ENCODE data around the gene EPB41L3. TPM values are rescaled to one million over a fixed set of nuclear protein-coding genes. Genes with fewer than 3 reads are reported as not detected.

Gene EPB41L3
- total RNA-seq, 1 experiment from 2014 or later: 0.36 TPM

DNA sequence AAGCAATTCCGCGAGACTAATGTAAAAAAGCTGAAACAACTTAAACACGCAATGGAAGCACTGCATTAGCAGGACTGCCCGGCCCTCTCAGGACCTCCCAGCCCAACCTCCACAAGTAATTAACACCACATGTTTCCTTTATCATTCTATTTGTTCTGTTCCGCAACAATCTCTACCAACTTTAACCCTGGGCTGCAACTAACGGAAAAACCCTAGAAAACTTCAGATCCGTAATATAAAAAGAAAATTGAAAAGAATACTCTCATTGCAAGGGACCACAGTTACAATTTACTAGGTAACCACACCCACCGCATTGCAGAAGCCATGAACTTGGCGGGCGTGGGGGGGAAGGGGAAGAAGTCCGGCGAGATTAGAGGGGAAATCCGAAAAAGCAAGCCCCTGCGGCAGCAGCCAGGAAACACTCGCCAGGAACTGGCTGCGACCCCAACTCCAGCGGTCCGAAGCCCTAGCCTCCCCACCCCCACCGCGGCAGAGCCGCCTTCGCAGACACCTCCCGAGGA lies 1.2 kb downstream of the EPB41L3 start:
- intact Hi-C loops (cut with micrococcal nuclease; ENCODE audit: unreplicated experiment): no loop called here
- POLR2A ChIA-PET: no interaction called here

DNA sequence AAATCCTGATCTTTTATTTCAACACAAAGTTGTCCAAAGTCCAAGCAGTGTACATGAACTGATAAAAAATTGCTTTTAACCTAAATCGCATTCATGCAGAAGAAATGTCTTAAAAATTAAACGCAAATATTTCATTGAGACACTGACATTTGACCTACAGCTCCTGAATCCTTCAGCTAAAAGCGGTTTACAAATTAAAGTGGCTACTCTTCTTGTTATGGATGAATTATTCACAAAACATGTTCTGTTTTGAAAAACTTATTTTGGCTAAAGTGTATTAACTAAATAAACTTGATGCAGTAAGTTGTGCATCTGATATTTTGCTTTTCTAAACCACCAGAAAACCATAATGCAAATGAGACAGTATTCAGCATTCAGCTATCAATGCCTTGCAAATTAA lies 2.2 kb downstream of the EPB41L3 start:
- intact Hi-C loops (cut with micrococcal nuclease; ENCODE audit: unreplicated experiment) (no loop called here), in situ Hi-C loops (cut with HindIII; ENCODE audit: low pct_unique_long_range_greater_than_20kb, low sequenced_read_pairs) (no loop called here)
- DNase-seq (ENCODE audit: low read depth, low spot score) (no peak), ATAC-seq (no peak)
- POLR2A ChIA-PET: no interaction called here
- Histone ChIP-seq H3K4me1 (ENCODE audit: control insufficient read depth, insufficient read depth, low read length) (no peaks in the 10 kb centered on the region), H3K4me3 (ENCODE audit: low read depth in 2 of 2, low read length in 2 of 2) (no peak overlapping the region), H3K27me3 (ENCODE audit: control insufficient read depth, insufficient read depth, low read length) (no peaks in the 10 kb centered on the region; the same call in 1 of the 2 replicates), H3K36me3 (ENCODE audit: control insufficient read depth, insufficient read depth, low read length) (no peaks in the 10 kb centered on the region), H3K27ac (ENCODE audit: low read length) (no peak overlapping the region), H3K9me3 (ENCODE audit: control insufficient read depth, insufficient read depth, low read depth, low read length) (no peaks in the 10 kb centered on the region)
- TF ChIP-seq SIN3A (IDR thresholded peaks at IDR 0.05; ENCODE audit: borderline replicate concordance, insufficient read depth, low read depth, low read length) (no peak), POLR2AphosphoS5 (IDR thresholded peaks at IDR 0.05; ENCODE audit: low read depth, low read length) (no peak)
- TF ChIP-seq, protein P1, sequence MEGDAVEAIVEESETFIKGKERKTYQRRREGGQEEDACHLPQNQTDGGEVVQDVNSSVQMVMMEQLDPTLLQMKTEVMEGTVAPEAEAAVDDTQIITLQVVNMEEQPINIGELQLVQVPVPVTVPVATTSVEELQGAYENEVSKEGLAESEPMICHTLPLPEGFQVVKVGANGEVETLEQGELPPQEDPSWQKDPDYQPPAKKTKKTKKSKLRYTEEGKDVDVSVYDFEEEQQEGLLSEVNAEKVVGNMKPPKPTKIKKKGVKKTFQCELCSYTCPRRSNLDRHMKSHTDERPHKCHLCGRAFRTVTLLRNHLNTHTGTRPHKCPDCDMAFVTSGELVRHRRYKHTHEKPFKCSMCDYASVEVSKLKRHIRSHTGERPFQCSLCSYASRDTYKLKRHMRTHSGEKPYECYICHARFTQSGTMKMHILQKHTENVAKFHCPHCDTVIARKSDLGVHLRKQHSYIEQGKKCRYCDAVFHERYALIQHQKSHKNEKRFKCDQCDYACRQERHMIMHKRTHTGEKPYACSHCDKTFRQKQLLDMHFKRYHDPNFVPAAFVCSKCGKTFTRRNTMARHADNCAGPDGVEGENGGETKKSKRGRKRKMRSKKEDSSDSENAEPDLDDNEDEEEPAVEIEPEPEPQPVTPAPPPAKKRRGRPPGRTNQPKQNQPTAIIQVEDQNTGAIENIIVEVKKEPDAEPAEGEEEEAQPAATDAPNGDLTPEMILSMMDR (IDR thresholded peaks at IDR 0.05): no peak
- TF ChIP-seq, protein P2, sequence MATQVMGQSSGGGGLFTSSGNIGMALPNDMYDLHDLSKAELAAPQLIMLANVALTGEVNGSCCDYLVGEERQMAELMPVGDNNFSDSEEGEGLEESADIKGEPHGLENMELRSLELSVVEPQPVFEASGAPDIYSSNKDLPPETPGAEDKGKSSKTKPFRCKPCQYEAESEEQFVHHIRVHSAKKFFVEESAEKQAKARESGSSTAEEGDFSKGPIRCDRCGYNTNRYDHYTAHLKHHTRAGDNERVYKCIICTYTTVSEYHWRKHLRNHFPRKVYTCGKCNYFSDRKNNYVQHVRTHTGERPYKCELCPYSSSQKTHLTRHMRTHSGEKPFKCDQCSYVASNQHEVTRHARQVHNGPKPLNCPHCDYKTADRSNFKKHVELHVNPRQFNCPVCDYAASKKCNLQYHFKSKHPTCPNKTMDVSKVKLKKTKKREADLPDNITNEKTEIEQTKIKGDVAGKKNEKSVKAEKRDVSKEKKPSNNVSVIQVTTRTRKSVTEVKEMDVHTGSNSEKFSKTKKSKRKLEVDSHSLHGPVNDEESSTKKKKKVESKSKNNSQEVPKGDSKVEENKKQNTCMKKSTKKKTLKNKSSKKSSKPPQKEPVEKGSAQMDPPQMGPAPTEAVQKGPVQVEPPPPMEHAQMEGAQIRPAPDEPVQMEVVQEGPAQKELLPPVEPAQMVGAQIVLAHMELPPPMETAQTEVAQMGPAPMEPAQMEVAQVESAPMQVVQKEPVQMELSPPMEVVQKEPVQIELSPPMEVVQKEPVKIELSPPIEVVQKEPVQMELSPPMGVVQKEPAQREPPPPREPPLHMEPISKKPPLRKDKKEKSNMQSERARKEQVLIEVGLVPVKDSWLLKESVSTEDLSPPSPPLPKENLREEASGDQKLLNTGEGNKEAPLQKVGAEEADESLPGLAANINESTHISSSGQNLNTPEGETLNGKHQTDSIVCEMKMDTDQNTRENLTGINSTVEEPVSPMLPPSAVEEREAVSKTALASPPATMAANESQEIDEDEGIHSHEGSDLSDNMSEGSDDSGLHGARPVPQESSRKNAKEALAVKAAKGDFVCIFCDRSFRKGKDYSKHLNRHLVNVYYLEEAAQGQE (IDR thresholded peaks at IDR 0.05; ENCODE audit: insufficient read depth in 1 of 2, low read depth in 2 of 2, low read length in 1 of 2): no peak
- BruUV-seq (replicated peaks): no TSS peak
- CTCF ChIA-PET: no interaction called here

More for the DNA sequence above, 1.2 kb downstream of the EPB41L3 start:
- H3K36me3 ChIP-seq (ENCODE audit: control insufficient read depth, insufficient read depth, low read length): no peaks in the 10 kb centered on the region
- in situ Hi-C loops (cut with HindIII; ENCODE audit: low pct_unique_long_range_greater_than_20kb, low sequenced_read_pairs): no loop called here
- no TSS peak for BruUV-seq (replicated peaks)
- H3K27me3 ChIP-seq (ENCODE audit: control insufficient read depth, insufficient read depth, low read length): no peaks in the 10 kb centered on the region; the same call in 1 of the 2 replicates
- H3K4me3 ChIP-seq (ENCODE audit: low read depth in 2 of 2, low read length in 2 of 2): no peak overlapping the region
- CTCF ChIA-PET: no interaction called here
- no peaks in the 10 kb centered on the region for H3K4me1 ChIP-seq (ENCODE audit: control insufficient read depth, insufficient read depth, low read length)
- no peaks in the 10 kb centered on the region for H3K9me3 ChIP-seq (ENCODE audit: control insufficient read depth, insufficient read depth, low read depth, low read length)
- ATAC-seq: no peak
- no peak overlapping the region for H3K27ac ChIP-seq (ENCODE audit: low read length)
- TF ChIP-seq, protein P1 (IDR thresholded peaks at IDR 0.05): no peak
- no peak for TF ChIP-seq SIN3A (IDR thresholded peaks at IDR 0.05; ENCODE audit: borderline replicate concordance, insufficient read depth, low read depth, low read length)
- TF ChIP-seq POLR2AphosphoS5 (IDR thresholded peaks at IDR 0.05; ENCODE audit: low read depth, low read length): no peak
- no peak for TF ChIP-seq TCF7L2 (IDR thresholded peaks at IDR 0.05; ENCODE audit: low read depth, low read length)
- TF ChIP-seq, protein P2 (IDR thresholded peaks at IDR 0.05; ENCODE audit: insufficient read depth in 1 of 2, low read depth in 2 of 2, low read length in 1 of 2): no peak
- DNase-seq (ENCODE audit: low read depth, low spot score): no peak
